Adrenal gland (tissue), 12 donors: ENCODE data around the gene SIPA1. TPM values are rescaled to one million over a fixed set of nuclear protein-coding genes. Genes with fewer than 3 reads are reported as not detected.
"Not testable (repeated sequence)": the region's sequence is repeated elsewhere in the genome, so short reads cannot be mapped to it uniquely, and the experiment has no call there.

Experiments used
- DNase-seq, 7 donors: peaks; one replicate each; pipeline ENCODE4 v3.0.0-alpha.2; 2019 to 2020
- H3K27ac ChIP-seq, 5 donors: fragments of 200-600 bp; sonication (generic) in 4 of 5; 1 replicate in 3 of 5; 2 replicates in 2 of 5; pipeline versions ENCODE4 v1.5.1 to v1.8.0; 2016 to 2020; ENCODE audit warnings: mild to moderate bottlenecking in 1 of 5
- H3K27me3 ChIP-seq: fragments of 200-600 bp; 2 replicates; pipeline ENCODE4 v1.8.0; 2021
- H3K36me3 ChIP-seq, 2 donors: fragments of 200-600 bp; replicated peaks in 1 of 2; 1 replicate in 1 of 2; 2 replicates in 1 of 2; pipeline versions ENCODE4 v1.5.1 to v1.8.0; 2018 to 2022
- H3K4me1 ChIP-seq, 2 donors: fragments of 200-600 bp; replicated peaks in 1 of 2; 1 replicate in 1 of 2; 2 replicates in 1 of 2; pipeline versions ENCODE4 v1.5.1 to v1.8.0; 2018 to 2021
- H3K4me3 ChIP-seq, 4 donors: fragments of 200-600 bp; sonication (generic) in 3 of 4; one replicate each; pipeline ENCODE4 v1.5.1; 2016 to 2018
- H3K9me3 ChIP-seq, 3 donors: fragments of 200-600 bp; sonication (generic) in 1 of 3; replicated peaks in 1 of 3; 1 replicate in 2 of 3; 2 replicates in 1 of 3; pipeline versions ENCODE4 v1.5.1 to v1.8.0; 2016 to 2021
- POLR2A ChIP-seq, 2 donors: fragments of 450-650 bp; IDR thresholded peaks; one replicate each; pipeline ENCODE4 v1.6.1; 2017; ENCODE audit warnings: antibody characterized with exemption in 2 of 2, mild to moderate bottlenecking in 2 of 2, moderate library complexity in 1 of 2
- WGBS, 4 donors: extraction: QIAGEN DNeasy Blood & Tissue Kit in 2 of 4; methylation state at CpG; one replicate each; pipeline versions ENCODE4 v1.1.5 to v1.1.7; 2013 to 2017; 5-methylcytosine and 5-hydroxymethylcytosine counted together
- intact Hi-C, 2 donors: fragments of 100-400 bp; cut with DNase I; formaldehyde crosslinking; loops; one replicate each; pipeline versions ENCODE4 v1.14.1 to v1.15.0; 2022 to 2023
- polyA plus RNA-seq, 3 donors: library from polyadenylated mRNA; stranded (reverse); fragments of 200-250 nt in 2 of 3; fragments of 350-450 nt in 1 of 3; fragmentation: Illumina TruSeq in 1 of 3; extraction: RNeasy Lipid Tissue Mini Kit (QIAGEN cat#74804) in 1 of 3; gene quantifications; one replicate each; pipeline ENCODE4 v1.2.3, GENCODE V29; 2013 to 2014
- total RNA-seq, 9 donors: library from RNA; depleted of rRNA in 4 of 9; stranded (reverse); fragments of >200 nt in 4 of 9; fragments of 120-200 nt in 1 of 9; fragmentation: NEBNext Ultra II Directional in 1 of 9; extraction: Animal tissue kit (Norgen Biotek cat#: 25700) in 1 of 9; gene quantifications; one replicate each; pipeline versions ENCODE4 v1.1.0 to v1.2.4, GENCODE V29; 2013 to 2023
- TF ChIP-seq, protein P1 (sequence below), 6 experiments: fragments of 450-650 bp in 4 of 6; fragments of 200-600 bp in 2 of 6; sonication (generic) in 1 of 6; IDR thresholded peaks; 1 replicate in 5 of 6; 2 replicates in 1 of 6; pipeline versions ENCODE4 v1.5.1 to v1.8.0; 2016 to 2021; ENCODE audit warnings: antibody characterized with exemption in 6 of 6, mild to moderate bottlenecking in 2 of 6, moderate library complexity in 1 of 6
- donor health status: healthy with polysubstance abuse.
- donor health status: Bipolar disorder and iron deficiency.
- donor health status: DM: yes; HTN: yes; CAD: no.
- donor health status: DM: no; HTN: no; CAD: no.
- donor health status: DM: no; HTN: no; CAD: no.
- donor health status: DM: yes; HTN: yes; CAD: no.

The SIPA1 gene
- total and polyA plus RNA-seq, 12 donors = 8.7 to 377 (median 76.3) TPM

DNA sequence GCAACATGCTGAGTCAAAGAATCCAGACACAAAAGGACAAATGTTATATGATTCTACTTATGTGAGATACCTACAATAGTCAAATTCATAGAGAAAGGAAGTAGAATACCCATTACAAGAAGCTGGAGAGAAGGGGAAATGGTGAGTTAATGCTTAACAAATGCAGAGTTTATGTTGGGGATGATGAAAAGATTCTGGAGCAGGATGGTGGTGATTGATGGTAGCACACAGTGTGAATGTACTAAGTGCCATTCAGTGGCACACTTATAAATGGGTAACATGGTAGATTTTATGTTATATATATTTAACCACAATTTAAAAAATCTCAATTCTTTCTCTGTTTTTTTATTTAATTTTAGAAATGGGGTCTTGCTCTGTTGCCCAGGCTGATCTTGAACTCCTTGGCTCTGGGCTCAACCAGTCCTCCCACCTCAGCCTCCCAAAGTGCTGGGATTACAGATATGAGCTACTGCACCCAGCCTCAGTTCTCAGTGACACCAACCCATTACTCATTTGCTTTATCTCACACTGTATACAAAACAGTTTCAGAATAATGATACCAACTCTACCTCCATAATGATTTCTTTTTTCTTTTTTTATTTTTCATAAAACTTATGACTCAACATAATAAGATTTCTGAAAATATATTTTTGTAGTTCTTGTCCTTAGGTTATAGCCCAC lies 34.4 kb downstream of the SIPA1 start:
- Histone ChIP-seq H3K27ac (no peak overlapping the region), H3K9me3 (no peaks in the 10 kb centered on the region), H3K4me1 (no peaks in the 10 kb centered on the region), H3K4me3 (no peak overlapping the region), H3K27me3 (no peaks in the 10 kb centered on the region), H3K36me3 (no peaks in the 10 kb centered on the region)
- no peak for TF ChIP-seq POLR2A (IDR thresholded peaks at IDR 0.05)
- TF ChIP-seq, protein P1, sequence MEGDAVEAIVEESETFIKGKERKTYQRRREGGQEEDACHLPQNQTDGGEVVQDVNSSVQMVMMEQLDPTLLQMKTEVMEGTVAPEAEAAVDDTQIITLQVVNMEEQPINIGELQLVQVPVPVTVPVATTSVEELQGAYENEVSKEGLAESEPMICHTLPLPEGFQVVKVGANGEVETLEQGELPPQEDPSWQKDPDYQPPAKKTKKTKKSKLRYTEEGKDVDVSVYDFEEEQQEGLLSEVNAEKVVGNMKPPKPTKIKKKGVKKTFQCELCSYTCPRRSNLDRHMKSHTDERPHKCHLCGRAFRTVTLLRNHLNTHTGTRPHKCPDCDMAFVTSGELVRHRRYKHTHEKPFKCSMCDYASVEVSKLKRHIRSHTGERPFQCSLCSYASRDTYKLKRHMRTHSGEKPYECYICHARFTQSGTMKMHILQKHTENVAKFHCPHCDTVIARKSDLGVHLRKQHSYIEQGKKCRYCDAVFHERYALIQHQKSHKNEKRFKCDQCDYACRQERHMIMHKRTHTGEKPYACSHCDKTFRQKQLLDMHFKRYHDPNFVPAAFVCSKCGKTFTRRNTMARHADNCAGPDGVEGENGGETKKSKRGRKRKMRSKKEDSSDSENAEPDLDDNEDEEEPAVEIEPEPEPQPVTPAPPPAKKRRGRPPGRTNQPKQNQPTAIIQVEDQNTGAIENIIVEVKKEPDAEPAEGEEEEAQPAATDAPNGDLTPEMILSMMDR (IDR thresholded peaks at IDR 0.05) = no peak
- DNase-seq = no peak
- intact Hi-C loops = no loop called here

DNA sequence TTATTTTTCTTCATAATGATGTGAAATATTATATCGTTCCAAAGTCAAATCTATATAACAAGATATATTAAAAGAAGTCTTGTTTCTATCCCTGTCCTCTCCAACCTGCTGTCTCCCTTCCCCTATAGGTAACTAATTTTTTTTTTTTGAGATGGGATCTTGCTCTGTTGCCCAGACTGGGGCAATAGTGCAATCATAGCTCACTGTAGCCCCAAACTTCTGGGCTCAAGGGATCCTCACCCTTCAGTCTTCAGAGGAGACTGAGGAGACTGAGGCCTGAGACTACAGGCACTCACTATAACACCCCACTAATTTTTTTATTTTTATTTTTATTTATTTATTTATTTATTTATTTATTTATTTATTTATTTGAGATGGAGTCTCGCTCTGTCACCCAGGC lies 35.1 kb downstream of the SIPA1 start:
- TF ChIP-seq POLR2A (IDR thresholded peaks at IDR 0.05) = no peak
- TF ChIP-seq, protein P1 (IDR thresholded peaks at IDR 0.05) = no peak
- no peaks in the 10 kb centered on the region for H3K9me3 ChIP-seq
- H3K4me3 ChIP-seq = no peak overlapping the region
- no peak overlapping the region for H3K27ac ChIP-seq
- 89 to 97% (median 92%) methylated on average over 1 to 2 of the region's 2 CpGs for WGBS, 4 donors
- DNase-seq = no peak
- intact Hi-C loops = no loop called here
- no peaks in the 10 kb centered on the region for H3K36me3 ChIP-seq
- H3K4me1 ChIP-seq = no peaks in the 10 kb centered on the region
- H3K27me3 ChIP-seq = no peaks in the 10 kb centered on the region

GRCh38 chr11:65680192-65680743 lies 42.4 kb downstream of the SIPA1 start:
- Histone ChIP-seq H3K36me3 (no peaks in the 10 kb centered on the region), H3K4me3 (no peak overlapping the region), H3K4me1 (no peaks in the 10 kb centered on the region), H3K27me3 (no peaks in the 10 kb centered on the region), H3K27ac (no peak overlapping the region), H3K9me3 (no peaks in the 10 kb centered on the region)
- DNase-seq = no peak
- intact Hi-C loops = no loop called here
- TF ChIP-seq POLR2A (IDR thresholded peaks at IDR 0.05) = no peak
- TF ChIP-seq, protein P1 (IDR thresholded peaks at IDR 0.05) = no peak
- WGBS, 4 donors = 71 to 81% (median 75%) methylated on average over 5 of the region's 5 CpGs

GRCh38 chr11:65683480-65683879 lies 45.6 kb downstream of the SIPA1 start:
- DNase-seq, H3K9me3 ChIP-seq, H3K4me1 ChIP-seq, H3K27me3 ChIP-seq, H3K4me3 ChIP-seq, intact Hi-C loops, H3K27ac ChIP-seq, H3K36me3 ChIP-seq: not testable (repeated sequence)
- 67 to 77% (median 71%) methylated on average over 6 of the region's 6 CpGs for WGBS, 4 donors

DNA sequence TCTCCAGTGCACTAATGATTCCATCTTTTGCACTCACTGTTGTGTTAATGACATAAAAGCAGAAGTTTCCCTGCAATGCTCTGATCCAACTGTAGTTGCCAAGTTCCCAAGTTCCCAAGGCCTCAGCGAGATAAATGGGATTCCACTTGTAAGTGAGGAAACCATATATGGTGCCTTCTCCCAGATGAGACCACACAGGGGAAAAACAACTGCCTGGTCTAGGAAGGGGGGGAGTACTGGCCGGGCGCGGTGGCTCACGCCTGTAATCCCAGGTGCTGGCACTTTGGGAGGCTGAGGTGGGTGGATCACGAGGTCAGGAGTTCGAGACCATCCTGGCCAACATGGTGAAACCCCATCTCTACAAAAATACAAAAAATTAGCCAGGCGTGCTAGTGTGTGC lies 48.1 kb downstream of the SIPA1 start:
- intact Hi-C loops = no loop called here
- WGBS, 4 donors = 67 to 84% (median 72%) methylated on average over 7 to 8 of the region's 8 CpGs

DNA sequence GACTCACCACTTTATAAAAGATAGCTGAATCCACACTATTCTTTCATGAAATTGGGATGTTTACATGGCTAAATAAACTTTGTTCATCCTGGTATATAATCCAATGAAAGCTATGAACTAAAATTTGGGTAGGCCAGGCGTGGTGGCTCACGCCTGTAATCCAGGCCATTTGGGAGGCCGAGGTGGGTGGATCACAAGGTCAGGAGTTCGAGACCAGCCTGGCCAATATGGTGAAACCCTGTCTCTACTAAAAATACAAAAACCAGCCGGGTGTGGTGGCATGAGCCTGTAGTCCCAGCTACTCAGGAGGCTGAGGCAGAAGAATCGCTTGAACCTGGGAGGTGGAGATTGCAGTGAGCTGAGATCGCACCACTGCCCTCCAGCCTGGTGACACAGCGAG lies 53.9 kb downstream of the SIPA1 start:
- WGBS, 4 donors = 89 to 92% (median 91%) methylated on average over 8 of the region's 8 CpGs
- H3K36me3 ChIP-seq, DNase-seq, H3K4me3 ChIP-seq, H3K27ac ChIP-seq, H3K4me1 ChIP-seq, H3K27me3 ChIP-seq, intact Hi-C loops, H3K9me3 ChIP-seq: not testable (repeated sequence)

More for the DNA sequence above, 48.1 kb downstream of the SIPA1 start:
- H3K27me3 ChIP-seq = no peaks in the 10 kb centered on the region
- no peaks in the 10 kb centered on the region for H3K4me1 ChIP-seq
- DNase-seq = peak in 1 of 7 donors; percentile 13
- H3K27ac ChIP-seq = no peak overlapping the region
- no peak overlapping the region for H3K4me3 ChIP-seq
- no peaks in the 10 kb centered on the region for H3K9me3 ChIP-seq
- H3K36me3 ChIP-seq = no peaks in the 10 kb centered on the region
- TF ChIP-seq, protein P1 (IDR thresholded peaks at IDR 0.05) = no peak
- no peak for TF ChIP-seq POLR2A (IDR thresholded peaks at IDR 0.05)
